Myocyte (in vitro differentiated cells): Measurements from ENCODE around the gene CYP51A1. TPM values are rescaled to one million over a fixed set of nuclear protein-coding genes. Genes with fewer than 3 reads are reported as not detected.

Experiments
- total RNA-seq: library from RNA; depleted of rRNA; stranded (reverse); fragments of >200 nt; gene quantifications from 2 replicates; pipeline ENCODE4 v1.2.3, GENCODE V29; 2014

CYP51A1 gene
- total RNA-seq, 1 donor from 2014 or later: 124 TPM

Other genes with a start within 250 kb of the CYP51A1 start
- 172 and 182 TPM in 2 replicates for gene AKAP9, start 193.6 kb downstream of the CYP51A1 start, total RNA-seq
- gene LRRD1, start 44.7 kb upstream of the CYP51A1 start, total RNA-seq: 0.26 and 0.29 TPM in 2 replicates
- gene KRIT1, start 111.4 kb upstream of the CYP51A1 start, total RNA-seq: 59.2 and 60.4 TPM in 2 replicates
- gene ANKIB1, start 111.5 kb upstream of the CYP51A1 start, total RNA-seq: 34.6 and 37.6 TPM in 2 replicates